ENCODE measurements around the gene FBXW8. TPM values are rescaled to one million over a fixed set of nuclear protein-coding genes. Genes with fewer than 3 reads are reported as not detected.

Gene FBXW8
- 15.4 and 16.9 TPM in 2 replicates for total RNA-seq
- polyA plus RNA-seq, result 15.4 and 15.7 TPM in 2 replicates
- polyA plus RNA-seq (2011; cell fraction: cytosol; rRNA removed), result 11.5 and 11.9 TPM in 2 replicates
- 27.6 and 28.4 TPM in 2 replicates for polyA plus RNA-seq (2011; cell fraction: nucleus; rRNA removed)
- 13.7 and 16.4 TPM in 2 replicates for polyA plus RNA-seq (2012)
- polyA minus RNA-seq, result 36.8 and 41.1 TPM in 2 replicates
- 3.4 TPM for polyA minus RNA-seq (2011; cell fraction: cytosol; rRNA and poly(A)+ RNA removed)
- polyA minus RNA-seq (2011; cell fraction: nucleus; rRNA and poly(A)+ RNA removed), result 31.9 and 33.9 TPM in 2 replicates
- percentile 83 among the genes with signal in this experiment for Bru-seq, nascent RNA
- percentile 70 among the genes with signal in this experiment for BruChase-seq, experiment 1, labeled RNA remaining after a 6-hour chase
- percentile 73 among the genes with signal in this experiment for BruChase-seq, experiment 2, labeled RNA remaining after a 2-hour chase
- long read RNA-seq, full-length matches to known transcripts, result 13 of 28 reads
- long read RNA-seq, partial matches to known transcripts, result 7 of 28 reads
- long read RNA-seq, other reads (novel, unspliced or antisense), result 8 of 28 reads

DNA sequence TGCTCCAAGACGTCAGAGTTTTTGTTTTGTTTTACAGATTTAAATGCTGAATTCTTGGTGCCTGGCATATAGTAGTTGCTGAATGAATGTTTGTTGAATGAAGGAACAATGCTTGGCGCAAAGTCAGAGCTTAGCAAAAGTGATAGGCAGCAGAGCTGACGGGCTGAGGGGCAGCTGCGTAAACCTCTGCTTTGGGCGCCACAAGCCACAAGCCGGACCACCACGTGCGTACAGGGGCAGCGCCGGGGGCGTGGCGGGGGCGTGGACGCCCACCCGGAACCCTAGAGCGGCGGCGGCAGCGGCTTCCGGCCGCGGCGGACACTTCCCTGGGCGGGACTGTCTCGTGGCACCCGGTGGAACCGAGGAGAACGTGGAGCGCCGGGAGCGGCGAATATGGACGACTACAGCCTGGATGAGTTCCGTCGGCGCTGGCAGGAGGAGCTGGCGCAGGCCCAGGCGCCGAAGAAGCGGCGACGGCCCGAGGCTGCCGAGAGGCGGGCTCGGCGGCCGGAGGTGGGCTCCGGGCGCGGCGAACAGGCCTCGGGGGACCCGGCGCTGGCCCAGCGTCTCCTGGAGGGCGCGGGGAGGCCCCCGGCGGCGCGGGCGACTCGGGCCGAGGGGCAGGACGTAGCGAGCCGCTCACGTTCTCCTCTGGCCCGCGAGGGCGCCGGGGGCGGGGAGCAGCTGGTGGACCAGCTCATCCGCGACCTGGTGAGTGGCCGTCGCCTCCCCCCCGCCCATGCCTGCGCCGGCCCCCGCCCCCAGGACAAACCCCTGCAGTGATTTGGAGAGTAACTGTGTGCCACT, at the start of gene FBXW8:
FBXW8 (plus strand) TSS at position 306 of the 807 bp plus-strand sequence; CDS start at position 394, 88 bp downstream.
- H3K4me3 ChIP-seq (replicated peaks in 1 of 3; ENCODE audit: insufficient read depth in 1 of 3, low read depth in 1 of 3, low read length in 3 of 3), result peak within 1 kb of the TSS; percentile 43 to 75 (median 67)
- CTCF ChIA-PET, result interaction anchor here (0.6 to 1.2 kb wide), 5 partner anchors 13 to 225 kb away, joined by 3 to 5 read pairs (median 3); no protein-coding TSS in a partner anchor
- POLR2A ChIA-PET, result interaction anchor here (1.1 kb wide), 1 partner anchor 33 kb away, joined by 3 read pairs; no protein-coding TSS in a partner anchor
- peak within 1 kb of the TSS; percentile 94 for H3K4me2 ChIP-seq (ENCODE audit: insufficient read depth, low read length)
- peak within 1 kb of the TSS; percentile 53 for H3K27ac ChIP-seq (ENCODE audit: insufficient read depth, low read depth, low read length)
- H3K9ac ChIP-seq (replicated peaks; ENCODE audit: extremely low read depth, insufficient read depth, low read length), result peak within 1 kb of the TSS; percentile 90
- dilution Hi-C loops (cut with MboI; ENCODE audit: extremely low pct_ligation_motif_present, low sequenced_read_pairs), result no loop called here
- DNase-seq (ENCODE audit: low read depth, low spot score) (peak; percentile 80), FAIRE-seq (peak; percentile 88)
- intact Hi-C loops (cut with micrococcal nuclease), result loop anchor here (2.0 to 10.0 kb wide), 4 partner anchors 92 to 244 kb away; partner anchors contain the start of genes RNFT2 and SPRING1
- H3K9me1 ChIP-seq (replicated peaks; ENCODE audit: control insufficient read depth, extremely low read depth, insufficient read depth, low read length), result no peaks in the 10 kb centered on the region
- peaks cover 8 to 11% of the 10 kb centered on the region in 2 experiments for H3K27me3 ChIP-seq (ENCODE audit: control insufficient read depth in 2 of 2, insufficient read depth in 2 of 2, low read length in 2 of 2)
- H4K20me1 ChIP-seq (replicated peaks; ENCODE audit: control insufficient read depth, extremely low read depth, insufficient read depth, low read length), result no peaks in the 10 kb centered on the region
- no peaks in the 10 kb centered on the region for H3K9me3 ChIP-seq (replicated peaks; ENCODE audit: control insufficient read depth, insufficient read depth, low read length)
- peak within 1 kb of the TSS; percentile 95 for H2AFZ ChIP-seq (ENCODE audit: low read depth, low read length)
- H3K4me1 ChIP-seq (ENCODE audit: control insufficient read depth, extremely low read depth, insufficient read depth, low read length), result peaks cover 5% of the 10 kb centered on the region
- TSS peak; percentile 50 for BruUV-seq (replicated peaks)
- no peaks in the 10 kb centered on the region for H3K36me3 ChIP-seq (ENCODE audit: control insufficient read depth in 2 of 2, extremely low read depth in 1 of 2, insufficient read depth in 2 of 2, low read length in 2 of 2)
- H3K79me2 ChIP-seq (ENCODE audit: control insufficient read depth, insufficient read depth, low read length), result peaks cover 32% of the 10 kb centered on the region
- no peak for TF ChIP-seq CTCF (IDR thresholded peaks at IDR 0.05; ENCODE audit: extremely low read depth in 1 of 2, insufficient read depth in 1 of 2, low read depth in 1 of 2, low read length in 2 of 2)
- TF ChIP-seq MAX (IDR thresholded peaks at IDR 0.05; ENCODE audit: insufficient read depth, insufficient read length), result peak; percentile 94
- TF ChIP-seq POLR2A (IDR thresholded peaks at IDR 0.05; ENCODE audit: low read depth, low read length), result peak; percentile 58
- peak; percentile 80 for TF ChIP-seq MYC (IDR thresholded peaks at IDR 0.05; ENCODE audit: low read depth, low read length)
- peak; percentile 78 for TF ChIP-seq POLR2AphosphoS5 (IDR thresholded peaks at IDR 0.05; ENCODE audit: insufficient read depth, low read depth, low read length)

All from endothelial cell of umbilical vein (primary cell).